Suprapubic skin (tissue), 4 donors: ENCODE results near the gene FERD3L.

ENCODE experiments used
- POLR2A ChIP-seq, 2 donors: fragments of 450-650 bp; IDR thresholded peaks; one replicate each; pipeline ENCODE4 v1.6.1; 2017; ENCODE audit warnings: antibody characterized with exemption in 2 of 2, mild to moderate bottlenecking in 2 of 2, moderate library complexity in 2 of 2
- POLR2AphosphoS5 ChIP-seq, 3 donors: sonication (generic); formaldehyde crosslinking; IDR thresholded peaks; one replicate each; pipeline ENCODE4 v1.6.1; 2017; ENCODE audit warnings: antibody characterized with exemption in 3 of 3
- TF ChIP-seq, protein P1 (sequence below), 2 donors: fragments of 200-600 bp in 1 of 2; fragments of 450-650 bp in 1 of 2; sonication (generic) in 1 of 2; IDR thresholded peaks; one replicate each; pipeline ENCODE4 v1.5.1; 2016 to 2019; ENCODE audit warnings: antibody characterized with exemption in 2 of 2, mild to moderate bottlenecking in 1 of 2, moderate library complexity in 1 of 2

DNA sequence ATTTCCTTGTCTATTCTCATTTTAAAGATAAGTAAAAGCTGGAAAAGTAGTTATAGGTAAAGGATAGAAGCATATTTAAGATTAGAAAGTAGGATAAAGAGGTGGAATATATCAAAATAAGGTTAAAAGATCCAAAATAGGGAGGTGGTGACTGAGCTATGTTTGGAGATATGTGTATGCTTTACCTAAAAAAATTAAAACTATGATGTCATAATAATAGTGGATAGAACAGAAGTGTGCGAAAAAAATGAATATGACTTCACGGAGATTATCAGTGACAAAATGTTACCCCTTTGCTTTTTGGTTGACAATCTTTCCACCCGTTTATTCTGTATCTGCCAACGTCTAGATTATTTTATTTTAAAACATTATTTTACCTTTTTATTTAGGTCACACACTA, 33.4 kb upstream of the FERD3L start:
- TF ChIP-seq, protein P1, sequence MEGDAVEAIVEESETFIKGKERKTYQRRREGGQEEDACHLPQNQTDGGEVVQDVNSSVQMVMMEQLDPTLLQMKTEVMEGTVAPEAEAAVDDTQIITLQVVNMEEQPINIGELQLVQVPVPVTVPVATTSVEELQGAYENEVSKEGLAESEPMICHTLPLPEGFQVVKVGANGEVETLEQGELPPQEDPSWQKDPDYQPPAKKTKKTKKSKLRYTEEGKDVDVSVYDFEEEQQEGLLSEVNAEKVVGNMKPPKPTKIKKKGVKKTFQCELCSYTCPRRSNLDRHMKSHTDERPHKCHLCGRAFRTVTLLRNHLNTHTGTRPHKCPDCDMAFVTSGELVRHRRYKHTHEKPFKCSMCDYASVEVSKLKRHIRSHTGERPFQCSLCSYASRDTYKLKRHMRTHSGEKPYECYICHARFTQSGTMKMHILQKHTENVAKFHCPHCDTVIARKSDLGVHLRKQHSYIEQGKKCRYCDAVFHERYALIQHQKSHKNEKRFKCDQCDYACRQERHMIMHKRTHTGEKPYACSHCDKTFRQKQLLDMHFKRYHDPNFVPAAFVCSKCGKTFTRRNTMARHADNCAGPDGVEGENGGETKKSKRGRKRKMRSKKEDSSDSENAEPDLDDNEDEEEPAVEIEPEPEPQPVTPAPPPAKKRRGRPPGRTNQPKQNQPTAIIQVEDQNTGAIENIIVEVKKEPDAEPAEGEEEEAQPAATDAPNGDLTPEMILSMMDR (IDR thresholded peaks at IDR 0.05) = no peak
- no peak for TF ChIP-seq POLR2A (IDR thresholded peaks at IDR 0.05)
- no peak for TF ChIP-seq POLR2AphosphoS5 (IDR thresholded peaks at IDR 0.05)
